ENCODE results near the gene TSFM.

GRCh38 chr12:57808351-57808750 lies 25.8 kb downstream of the TSFM start:
- TF ChIP-seq, protein P1, sequence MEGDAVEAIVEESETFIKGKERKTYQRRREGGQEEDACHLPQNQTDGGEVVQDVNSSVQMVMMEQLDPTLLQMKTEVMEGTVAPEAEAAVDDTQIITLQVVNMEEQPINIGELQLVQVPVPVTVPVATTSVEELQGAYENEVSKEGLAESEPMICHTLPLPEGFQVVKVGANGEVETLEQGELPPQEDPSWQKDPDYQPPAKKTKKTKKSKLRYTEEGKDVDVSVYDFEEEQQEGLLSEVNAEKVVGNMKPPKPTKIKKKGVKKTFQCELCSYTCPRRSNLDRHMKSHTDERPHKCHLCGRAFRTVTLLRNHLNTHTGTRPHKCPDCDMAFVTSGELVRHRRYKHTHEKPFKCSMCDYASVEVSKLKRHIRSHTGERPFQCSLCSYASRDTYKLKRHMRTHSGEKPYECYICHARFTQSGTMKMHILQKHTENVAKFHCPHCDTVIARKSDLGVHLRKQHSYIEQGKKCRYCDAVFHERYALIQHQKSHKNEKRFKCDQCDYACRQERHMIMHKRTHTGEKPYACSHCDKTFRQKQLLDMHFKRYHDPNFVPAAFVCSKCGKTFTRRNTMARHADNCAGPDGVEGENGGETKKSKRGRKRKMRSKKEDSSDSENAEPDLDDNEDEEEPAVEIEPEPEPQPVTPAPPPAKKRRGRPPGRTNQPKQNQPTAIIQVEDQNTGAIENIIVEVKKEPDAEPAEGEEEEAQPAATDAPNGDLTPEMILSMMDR (IDR thresholded peaks at IDR 0.05; ENCODE audit: low read length), result no peak
- no peak for TF ChIP-seq EZH2 (IDR thresholded peaks at IDR 0.05; ENCODE audit: borderline replicate concordance, low read length)

Data from OCI-LY1 (cell line).